Left renal cortex interstitium (tissue), 4 donors: ENCODE results near the gene ZNF799. TPM values are rescaled to one million over a fixed set of nuclear protein-coding genes. Genes with fewer than 3 reads are reported as not detected.
"Not testable (repeated sequence)": the region's sequence is repeated elsewhere in the genome, so short reads cannot be mapped to it uniquely, and the experiment has no call there.

Experiments used
- DNase-seq, 4 donors: peaks; one replicate each; pipeline ENCODE4 v3.0.0-alpha.2; 2013; ENCODE audit warnings: low read depth in 4 of 4, low spot score in 2 of 4, missing footprints in 1 of 4
- polyA plus RNA-seq, 4 donors: library from polyadenylated mRNA; unstranded; fragments of 120-200 nt; gene quantifications; one replicate each; pipeline ENCODE4 v1.2.1, GENCODE V29; 2013; ENCODE audit not compliant: insufficient read length in 4 of 4

ZNF799 gene
- 1 to 10 TPM; 6.2 to 9.2 (median 7.3) TPM for polyA plus RNA-seq

DNA sequence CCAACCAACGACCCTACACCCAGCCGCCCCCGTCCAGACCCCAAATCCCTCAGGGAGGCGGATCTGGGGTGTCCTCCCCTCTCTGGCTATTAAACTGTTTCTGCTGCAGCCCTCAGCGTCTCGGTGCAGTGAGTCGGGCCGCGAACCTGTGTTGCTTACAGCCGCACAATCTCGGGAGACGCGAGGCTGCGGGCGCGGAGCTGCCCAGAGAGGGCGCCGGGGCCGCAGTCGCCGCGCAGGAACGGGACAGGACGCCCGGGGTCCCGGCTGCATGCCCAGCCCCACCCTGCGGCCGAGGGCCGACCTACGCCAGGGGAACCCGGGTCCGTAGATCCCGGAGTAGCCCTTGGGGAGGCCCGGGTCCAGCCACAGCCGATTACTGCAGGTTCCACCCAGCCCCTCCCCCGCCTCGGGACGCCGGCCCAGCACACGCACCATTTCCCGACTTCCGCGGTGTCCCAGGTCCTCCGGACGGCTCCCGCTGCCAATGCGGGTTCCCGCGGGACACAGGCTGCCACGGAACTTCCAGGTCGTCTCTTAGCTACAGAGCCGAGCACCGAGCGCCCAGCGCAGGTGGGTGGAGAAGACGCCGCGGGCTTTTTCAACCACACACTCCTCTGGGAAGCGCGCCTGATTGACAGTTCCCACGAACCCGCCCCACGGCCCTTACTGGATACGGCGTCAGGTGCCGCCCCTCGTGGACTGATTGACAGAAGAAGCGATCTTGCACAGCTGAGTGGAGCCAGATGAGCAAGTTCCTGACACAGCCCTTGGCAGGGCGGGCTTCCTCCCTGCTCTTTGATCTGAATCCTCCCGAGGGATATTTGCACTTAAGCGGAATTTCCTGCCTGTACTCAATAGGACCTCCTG lies at the start of gene ZNF799:
Gene ZNF799, minus strand, starts transcription at position 639 of the 870 bp plus-strand sequence. Its CDS starts 201 bp downstream, at position 438.
- DNase-seq = peak; percentile 74 to 90 (median 80)

GRCh38 chr19:12450844-12451243 lies 49.8 kb upstream of the ZNF799 start:
- DNase-seq = no peak

GRCh38 chr19:12448808-12449207 lies 47.7 kb upstream of the ZNF799 start:
- DNase-seq = no peak

DNA sequence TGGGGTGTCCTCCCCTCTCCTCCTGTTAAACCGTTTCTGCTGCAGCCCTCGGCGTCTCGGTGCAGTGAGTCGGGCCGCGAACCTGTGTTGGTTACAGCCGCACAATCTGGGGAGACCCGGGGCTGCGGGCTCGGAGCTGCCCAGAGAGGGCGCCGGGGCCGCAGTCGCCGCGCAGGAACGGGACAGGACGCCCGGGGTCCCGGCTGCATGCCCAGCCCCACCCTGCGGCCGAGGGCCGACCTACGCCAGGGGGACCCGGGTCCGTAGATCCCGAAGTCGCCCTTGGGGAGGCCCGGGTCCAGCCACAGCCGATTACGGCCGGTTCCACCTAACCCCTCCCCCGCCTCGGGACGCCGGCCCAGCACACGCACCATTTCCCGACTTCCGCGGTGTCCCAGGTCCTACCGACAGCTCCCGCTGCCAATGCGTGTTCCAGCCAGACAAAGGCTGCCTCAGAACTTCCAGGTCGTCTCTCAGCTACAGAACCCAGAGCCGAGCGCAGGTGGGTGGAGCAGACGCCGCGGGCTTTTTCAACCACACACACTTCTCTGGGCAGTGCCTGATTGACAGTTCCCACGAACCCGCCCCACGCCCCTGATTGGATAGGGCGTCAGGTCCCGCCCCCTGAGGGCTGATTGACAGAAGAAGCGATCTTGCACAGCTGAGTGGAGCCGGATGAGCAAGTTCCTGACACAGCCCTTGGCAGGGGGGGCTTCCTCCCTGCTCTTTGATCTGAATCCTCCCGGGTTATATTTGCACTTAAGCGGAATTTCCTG lies 39.7 kb upstream of the ZNF799 start, which contains the start of gene ZNF443:
Gene ZNF443, minus strand, starts transcription at position 481 of the 776 bp plus-strand sequence. Its CDS starts 107 bp downstream, at position 374.
- DNase-seq = peak; percentile 92 to 98 (median 96)

DNA sequence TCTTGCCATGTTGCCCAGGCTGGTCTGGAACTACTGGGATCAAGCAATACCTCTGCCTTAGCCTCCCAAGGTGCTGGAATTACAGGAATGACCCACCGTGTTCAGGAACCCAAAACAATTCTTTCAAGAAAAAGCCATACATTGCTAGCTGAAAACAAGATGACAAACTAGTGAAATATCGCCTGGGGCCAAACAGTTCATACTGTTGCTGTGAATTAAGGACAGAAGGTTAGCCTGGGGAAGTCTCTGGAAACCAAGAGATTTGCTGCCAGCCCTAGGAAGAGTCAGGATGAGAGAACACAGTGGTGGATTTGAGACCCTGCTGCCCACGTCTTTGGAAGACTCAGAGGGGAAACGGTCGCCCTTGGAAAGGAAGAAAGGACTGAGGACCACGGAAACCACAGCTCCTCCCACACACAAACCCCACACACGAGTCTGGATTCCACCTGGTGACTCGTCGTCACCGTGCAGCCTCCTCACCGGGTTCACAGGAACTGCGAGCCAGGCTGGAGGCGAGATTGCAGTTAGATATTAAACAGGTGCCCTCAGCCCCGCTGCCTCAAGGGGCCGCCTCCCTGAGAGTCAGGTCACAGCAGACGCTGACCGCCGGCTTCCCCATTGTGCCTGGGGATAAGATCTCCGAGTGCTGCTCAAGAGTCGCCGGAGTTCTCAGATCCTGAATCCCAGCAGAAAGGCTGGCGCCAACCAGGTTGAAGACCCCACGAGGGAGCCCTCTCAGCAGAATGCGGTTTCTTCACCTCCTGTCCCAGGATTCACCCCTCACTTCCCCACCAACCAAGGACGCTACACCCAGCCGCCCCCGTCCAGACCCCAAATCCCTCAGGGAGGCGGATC lies 38.8 kb upstream of the ZNF799 start:
- peak in 2 of 4 donors; percentile 19 to 25 for DNase-seq

DNA sequence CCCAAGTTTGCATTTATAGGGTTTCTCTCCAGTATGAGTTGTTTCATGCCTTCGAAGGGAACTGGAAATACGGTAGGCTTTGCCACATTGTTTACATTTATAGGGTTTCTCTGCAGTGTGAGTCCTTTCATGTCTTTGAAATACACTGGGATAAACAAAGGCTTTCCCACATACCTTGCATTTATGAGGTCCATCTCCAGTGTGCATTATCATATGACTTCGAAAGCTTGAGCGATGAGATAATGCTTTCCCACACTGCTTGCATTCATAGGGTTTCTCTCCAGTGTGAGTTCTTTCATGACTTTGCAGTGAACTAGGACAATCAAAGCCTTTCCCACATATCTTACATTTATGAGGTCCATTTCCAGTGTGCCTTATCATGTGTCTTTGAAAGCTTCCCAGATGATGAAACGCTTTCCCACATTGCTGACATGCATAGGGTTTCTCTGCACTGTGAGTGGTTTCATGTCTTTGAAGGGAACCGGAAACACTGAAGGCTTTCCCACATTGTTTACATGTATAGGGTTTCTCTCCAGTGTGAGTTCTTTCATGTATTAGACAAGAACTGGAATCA lies 29.7 kb upstream of the ZNF799 start:
- DNase-seq = not testable (repeated sequence)

- no peak for DNase-seq
Observed at GRCh38 chr19:12425888-12426274, 24.8 kb upstream of the ZNF799 start.

GRCh38 chr19:12425236-12425887 lies 24.3 kb upstream of the ZNF799 start:
- DNase-seq = no peak

DNA sequence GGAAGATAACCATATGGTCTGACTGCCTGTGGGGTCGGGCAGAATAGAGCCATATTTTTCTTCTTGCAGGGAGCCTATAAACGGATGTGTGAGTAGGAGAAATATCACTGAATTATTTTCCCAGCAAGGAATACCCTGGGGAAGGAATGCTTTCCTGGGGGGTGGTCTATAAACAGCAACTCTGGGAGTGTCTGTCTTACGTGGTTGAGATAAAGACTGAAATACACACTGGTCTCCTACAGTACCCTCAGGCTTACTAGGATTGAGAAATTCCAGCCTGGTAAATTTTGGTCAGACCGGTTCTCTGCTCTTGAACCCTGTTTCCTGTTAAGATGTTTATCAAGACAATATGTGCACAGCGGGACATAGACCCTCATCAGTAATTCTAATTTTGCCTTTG lies 16.2 kb upstream of the ZNF799 start:
- DNase-seq = not testable (repeated sequence)

- no peak for DNase-seq
Observed at GRCh38 chr19:12411893-12412292, 10.8 kb upstream of the ZNF799 start.

GRCh38 chr19:12399901-12400632 lies 1.0 kb downstream of the ZNF799 start:
- peak in 1 of 4 donors; percentile 25 for DNase-seq

GRCh38 chr19:12391148-12391547 lies 9.9 kb downstream of the ZNF799 start:
- DNase-seq = not testable (repeated sequence)

DNA sequence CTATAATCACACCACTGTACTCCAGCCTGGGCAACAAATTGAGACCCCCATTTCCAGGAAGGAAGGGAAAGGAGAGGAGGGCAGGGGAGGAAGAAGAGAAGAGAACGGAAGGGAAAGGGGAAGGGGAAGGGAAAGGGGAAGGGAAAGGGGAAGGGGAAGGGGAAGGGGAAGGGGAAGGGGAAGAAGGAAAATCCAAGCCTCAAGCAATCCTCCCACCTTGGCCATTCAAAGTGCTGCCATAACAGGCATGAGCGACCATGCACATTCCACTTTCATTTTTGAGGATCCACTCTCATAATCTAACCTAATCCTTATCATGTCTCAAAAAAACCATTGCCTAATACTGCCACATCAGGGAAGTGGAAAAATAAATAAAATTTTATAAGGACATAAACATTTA lies 14.7 kb downstream of the ZNF799 start:
- DNase-seq = not testable (repeated sequence)

DNA sequence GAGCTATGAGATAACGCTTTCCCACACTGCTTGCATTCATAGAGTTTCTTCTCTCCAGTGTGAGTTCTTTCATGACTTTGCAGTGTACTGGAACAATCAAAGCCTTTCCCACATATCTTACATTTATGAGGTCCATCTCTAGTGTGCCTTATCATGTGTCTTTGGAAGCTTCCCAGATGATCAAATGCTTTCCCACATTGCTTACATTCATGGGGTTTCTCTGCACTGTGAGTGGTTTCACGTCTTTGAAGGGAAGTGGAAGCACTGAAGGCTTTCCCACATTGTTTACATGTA lies 20.7 kb downstream of the ZNF799 start:
- no peak for DNase-seq

DNA sequence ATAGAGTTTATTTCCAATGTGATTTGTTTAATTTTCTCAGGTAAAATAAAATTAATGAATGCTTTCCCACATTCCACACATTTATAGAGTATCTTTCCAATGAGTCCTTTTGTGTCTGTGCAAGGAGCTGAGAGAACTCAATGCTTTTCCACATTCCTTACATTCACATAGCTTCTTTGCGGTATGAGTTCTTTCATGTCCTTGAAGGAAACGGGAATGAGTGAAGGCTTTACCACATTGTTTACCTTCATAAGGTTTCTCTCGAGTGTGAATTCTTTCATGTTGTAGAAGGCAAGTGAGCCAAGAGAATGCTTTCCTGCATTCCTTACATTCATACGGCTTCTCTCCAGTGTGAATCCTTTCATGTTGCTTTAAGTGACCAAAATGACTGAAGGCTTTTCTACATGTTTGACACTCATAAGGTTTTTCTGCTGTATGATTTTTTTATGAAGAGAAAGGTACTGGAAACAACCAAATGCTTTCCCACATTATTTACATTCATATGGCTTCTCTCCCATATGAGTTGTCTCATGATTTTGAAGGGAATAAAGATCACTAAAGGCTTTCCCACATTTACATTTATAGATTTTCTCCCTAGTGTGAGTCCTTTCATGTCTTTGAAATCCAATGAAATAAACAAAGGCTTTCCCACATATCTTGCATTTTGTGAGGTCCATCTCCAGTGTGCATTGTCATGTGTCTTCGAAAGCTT lies 21.2 kb downstream of the ZNF799 start:
- no peak for DNase-seq

DNA sequence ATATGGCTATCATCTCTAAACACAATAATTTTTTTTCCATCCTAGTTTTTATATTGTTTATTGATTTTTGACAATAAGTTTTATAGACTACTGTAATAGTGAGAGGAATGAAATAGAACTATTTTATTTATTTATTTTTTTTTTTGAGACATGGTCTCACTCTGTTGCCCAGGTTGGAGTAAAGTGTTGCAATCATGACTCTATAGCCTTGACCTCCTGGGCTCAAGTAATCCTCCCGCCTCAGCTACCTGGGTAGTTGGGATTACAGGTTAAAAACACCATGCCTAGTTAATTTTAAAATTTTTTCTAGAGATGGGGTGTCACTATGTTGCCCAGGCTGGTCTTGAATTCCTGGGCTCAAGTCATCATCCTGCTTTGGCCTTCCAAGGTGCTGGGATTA lies 27.0 kb downstream of the ZNF799 start:
- no peak for DNase-seq

GRCh38 chr19:12365236-12366162 lies 35.6 kb downstream of the ZNF799 start, which contains the start of gene ZNF442:
Gene ZNF442, minus strand, starts transcription at chr19:12365683. Its CDS starts 2,052 bp downstream, at chr19:12363631.
- DNase-seq = peak; percentile 93 to 99 (median 96)
